Islet precursor cell (in vitro differentiated cells): ENCODE measurements around the gene JMJD7.

Experiments
- DNase-seq: peaks from one replicate; pipeline ENCODE4 v3.0.0-alpha.2; 2018

The JMJD7 gene

DNA sequence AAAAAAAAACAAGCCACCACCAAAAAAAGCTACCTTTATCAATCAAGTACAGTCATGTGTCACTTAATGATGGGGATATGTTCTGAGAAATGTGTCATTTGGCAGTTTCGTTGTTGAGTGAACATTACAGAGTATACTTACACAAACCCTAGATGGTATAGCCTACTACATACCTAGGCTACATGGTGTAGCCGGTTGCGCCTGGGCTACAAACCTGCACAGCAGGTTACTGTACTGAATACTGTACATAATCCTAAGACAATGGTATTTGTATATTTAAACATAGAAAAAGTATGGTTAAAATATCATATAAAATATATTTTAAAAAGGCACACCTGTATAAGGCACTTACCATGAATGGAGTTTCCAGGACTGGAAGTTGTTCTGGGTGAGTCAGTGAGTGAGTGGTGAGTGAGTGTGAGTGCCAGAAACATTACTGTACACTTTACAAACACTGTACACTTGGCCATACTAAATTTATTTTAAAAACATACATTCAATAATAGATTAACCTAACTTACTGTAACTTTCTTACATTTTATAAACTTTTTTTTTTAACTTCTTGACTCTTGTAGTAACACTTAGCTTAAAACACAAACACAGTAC, 25.9 kb upstream of the JMJD7 start:
- no peak for DNase-seq

DNA sequence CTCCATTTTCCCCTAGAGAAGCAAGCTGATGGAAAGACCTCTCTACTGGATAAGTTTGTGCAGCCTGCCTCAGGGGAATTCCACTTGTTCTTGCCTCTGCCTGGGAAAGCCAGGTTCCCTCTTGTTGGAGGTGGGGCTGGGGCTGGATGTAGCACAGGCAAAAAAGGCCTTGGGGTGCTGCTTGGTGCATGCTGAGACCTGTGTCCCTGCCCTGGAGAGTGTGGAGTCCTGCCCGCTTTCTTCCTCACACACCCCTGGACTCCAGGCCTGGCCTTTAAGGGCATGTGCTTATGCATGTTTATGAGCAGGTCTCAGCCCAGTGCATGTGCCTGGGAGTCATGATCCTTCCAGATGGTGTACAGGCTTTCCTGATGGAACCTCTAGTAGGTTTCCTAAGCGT, 23.5 kb upstream of the JMJD7 start:
- peak; percentile 85 for DNase-seq

DNA sequence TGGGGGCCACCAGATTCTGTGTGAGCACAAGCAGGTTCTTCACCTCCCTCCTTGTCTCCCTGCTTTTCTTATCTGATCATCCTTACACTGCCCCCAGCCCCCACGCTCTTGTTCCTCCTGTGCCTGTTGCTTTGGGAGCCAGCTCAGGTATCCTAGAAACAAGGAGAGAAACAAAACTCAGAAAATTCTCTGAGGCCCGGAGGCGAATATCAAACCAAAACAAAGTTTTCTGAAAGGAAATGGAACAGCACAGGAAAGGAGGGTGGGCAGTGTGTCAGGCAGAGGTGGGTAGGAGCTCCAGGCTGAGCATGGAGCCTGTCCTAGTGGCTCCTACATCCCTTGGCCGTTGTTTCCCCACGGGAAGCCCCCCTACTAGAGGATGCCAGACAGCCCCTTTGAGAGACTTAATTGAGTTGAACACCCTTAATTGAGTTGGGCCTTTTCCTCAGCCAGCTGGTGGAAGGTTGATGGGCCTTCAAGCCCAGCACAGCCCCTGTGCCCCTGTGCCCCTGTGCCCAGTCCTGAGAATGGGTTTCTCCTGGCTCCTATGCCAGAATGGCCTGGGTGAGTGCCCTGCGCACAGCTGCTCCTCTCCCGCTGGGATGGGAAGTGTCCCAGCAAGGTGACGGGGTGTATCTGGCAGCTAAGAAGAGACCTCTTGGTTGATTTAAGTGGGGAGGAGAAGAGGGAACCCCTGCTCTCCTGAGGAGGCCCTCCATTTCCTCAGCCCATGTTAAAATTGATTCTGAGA, 22.8 kb upstream of the JMJD7 start:
- DNase-seq, result peak; percentile 50

DNA sequence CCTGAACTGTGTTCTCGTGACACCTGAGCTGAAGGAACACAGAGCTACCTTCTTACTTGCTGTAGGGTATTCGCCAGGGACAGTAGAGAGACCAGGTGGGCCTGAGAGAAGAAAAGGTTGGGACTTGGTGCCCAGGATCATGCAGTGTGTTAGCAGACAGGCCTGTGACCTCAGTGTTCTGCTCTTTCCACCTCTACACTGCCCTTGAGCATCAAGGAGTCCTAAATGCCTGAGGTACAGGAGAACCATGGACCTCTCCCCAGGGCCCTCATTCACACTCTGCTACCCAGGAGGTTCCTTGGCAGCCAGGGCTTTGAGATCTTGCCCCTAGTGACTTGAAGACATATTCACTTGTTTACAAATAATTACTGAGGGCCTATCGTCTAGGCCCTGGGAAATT, 22.2 kb upstream of the JMJD7 start:
- DNase-seq, result peak; percentile 53

DNA sequence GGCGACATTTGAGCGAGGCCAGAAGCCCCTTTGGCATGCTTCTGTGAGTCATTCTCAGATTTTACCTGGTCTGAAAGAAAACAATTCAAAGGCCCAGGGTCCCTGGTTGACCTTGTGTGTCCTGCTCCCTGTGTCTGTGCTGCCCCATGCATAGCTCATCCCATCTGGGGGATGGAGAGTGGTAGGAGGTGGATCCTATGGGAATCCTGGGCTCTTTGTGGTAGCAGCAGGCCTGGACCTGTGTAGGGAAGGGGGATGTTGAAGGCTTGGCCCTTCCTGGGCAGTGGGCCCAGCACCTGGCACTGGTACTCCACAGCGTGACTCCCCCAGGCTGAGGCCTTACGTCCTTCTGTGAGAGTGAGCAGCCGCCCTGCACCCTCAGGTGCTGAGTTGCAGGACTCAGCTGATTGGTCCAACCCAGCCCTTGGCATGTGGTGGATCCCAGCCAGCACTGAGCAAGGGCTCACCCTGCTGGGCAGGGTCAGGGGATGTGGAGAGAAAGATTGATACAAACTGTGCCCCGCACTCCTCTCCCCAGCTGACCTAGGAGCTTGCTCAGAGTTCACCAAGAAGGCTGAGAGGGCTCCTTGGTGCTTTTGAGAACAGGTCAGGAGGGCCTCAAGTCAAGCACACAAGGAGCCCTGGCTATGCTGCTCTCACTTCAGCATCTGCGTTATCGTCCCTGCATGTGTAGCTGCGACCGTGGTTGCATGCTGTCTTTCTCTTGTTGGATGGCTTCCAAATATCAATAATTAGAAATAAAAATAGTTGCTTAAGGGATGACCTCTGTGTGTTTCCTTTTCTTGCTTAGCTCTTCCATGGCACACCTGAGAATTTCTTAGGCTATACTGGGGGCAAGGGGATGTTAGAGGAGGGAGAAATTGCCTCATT, 21.4 kb upstream of the JMJD7 start:
- peak; percentile 87 for DNase-seq

DNA sequence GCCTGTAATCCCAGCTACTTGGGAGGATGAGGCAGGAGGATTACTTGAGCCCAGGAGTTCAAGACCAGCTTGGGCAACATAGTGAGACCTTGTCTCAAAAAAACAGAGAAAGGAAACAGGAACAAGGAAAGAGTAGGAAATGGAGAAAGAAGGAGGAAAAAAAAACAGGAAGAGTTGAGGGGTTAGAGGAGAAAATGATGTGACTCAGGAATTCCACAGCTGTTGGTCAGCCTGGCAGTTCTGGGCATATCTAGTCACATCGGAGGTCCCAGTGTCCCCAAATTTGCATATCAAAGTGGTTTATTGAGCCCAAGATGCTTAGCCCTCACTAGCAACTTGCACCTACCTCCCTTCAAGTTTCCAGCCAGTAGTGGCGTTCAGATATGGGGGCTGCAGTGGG, 18.8 kb upstream of the JMJD7 start:
- DNase-seq, result no peak

DNA sequence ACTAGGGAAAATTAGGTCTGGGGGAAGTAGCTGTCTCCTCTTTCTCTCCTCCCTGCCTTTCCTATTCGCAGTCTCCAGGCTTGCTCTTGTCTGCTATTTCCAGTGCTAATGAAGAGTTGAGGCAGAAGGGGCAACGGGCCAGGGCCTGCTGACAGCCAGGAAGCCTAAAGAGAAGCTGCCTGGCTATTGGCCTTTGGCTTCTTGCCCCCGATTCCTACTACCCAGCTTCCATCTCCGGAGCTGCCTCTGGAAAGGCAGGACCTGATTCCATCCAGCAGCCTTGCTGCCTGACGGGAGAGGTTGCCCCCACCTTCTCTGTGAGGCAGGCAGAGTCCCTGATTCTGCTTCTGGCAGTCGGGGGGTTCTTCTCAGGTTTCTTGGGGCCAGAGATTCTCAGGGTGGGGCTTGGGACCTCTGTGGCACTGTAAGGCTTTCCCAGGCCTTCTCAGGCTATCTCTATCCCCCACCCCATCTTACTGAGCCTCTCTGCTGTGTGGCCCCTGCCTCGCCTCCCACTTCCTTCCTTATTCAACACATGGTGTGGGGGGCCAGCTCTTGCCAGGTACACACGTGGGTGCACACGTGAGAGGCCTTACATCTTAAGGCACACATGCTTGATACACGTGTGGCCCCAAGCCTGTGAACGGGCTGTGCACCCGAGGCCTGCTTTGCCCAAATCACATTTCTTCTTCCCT, 18.2 kb upstream of the JMJD7 start:
- DNase-seq, result no peak

DNA sequence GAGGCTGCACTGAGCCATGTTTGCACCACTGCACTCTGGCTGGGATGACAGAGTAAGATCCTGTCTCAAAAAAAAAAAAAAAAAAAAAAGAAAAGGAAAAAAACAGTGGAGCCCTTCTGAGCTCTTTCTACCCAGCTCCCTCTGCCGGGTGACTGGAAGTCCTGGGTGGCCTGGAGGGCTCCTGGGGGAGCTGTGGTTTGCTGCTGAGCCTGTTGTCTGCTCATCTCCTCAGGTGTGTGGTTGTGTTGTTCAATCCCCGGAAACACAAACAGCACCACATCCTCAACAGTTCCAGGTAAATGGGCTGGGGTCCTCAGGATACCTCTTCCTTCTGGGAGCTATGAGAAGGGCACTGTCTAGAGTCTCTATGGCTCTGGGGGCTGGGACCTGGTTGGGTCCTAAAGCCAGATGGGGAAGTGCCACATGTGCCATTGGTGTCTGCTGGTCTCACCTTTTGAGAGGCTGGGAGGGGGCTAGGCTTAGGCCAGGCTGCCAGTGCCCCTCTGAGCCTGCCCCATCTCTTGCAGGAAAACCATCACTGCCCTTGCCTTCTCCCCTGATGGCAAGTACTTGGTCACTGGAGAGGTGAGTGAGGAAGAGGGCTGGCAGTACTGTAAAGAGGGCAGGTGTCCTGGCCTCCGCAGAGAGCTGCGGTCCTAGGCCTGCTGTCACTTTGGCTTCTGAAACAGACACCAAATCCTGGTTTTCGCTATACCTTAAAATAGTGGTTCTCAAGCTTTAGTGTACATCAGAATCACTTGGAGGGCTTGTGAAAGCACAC, 17.1 kb upstream of the JMJD7 start:
- DNase-seq, result no peak

DNA sequence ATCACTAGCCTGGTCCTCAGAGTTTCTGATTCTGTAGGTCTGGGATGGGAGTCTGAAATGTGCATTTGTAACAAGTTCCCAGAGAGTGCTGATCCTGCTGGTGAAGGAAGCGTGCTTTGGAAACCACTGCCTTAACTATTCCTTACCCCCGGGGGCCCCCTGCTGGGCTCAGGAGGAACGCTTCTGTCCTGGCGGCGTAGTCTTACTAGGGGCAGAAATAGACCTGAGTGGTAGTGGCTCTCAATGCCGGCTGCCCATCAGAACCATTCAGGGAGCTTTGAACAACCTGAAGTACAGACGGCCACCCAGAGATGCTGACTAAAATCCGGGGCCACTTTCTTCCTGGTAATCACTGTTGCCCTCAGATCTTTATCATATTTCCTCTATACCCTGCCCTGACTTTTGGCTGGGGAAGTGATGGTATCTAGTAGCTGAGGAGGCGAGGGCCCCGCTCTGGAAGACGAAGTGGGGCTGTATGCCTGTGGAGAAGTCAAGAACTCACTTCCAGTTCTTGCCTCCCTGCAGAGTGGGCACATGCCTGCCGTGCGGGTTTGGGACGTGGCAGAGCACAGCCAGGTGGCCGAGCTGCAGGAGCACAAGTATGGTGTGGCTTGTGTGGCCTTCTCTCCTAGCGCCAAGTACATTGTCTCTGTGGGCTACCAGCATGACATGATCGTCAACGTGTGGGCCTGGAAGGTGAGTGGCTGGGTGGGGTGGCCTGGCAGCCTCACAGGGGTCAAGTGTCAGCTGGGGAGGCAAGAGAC, 16.3 kb upstream of the JMJD7 start:
- DNase-seq, result peak; percentile 92

DNA sequence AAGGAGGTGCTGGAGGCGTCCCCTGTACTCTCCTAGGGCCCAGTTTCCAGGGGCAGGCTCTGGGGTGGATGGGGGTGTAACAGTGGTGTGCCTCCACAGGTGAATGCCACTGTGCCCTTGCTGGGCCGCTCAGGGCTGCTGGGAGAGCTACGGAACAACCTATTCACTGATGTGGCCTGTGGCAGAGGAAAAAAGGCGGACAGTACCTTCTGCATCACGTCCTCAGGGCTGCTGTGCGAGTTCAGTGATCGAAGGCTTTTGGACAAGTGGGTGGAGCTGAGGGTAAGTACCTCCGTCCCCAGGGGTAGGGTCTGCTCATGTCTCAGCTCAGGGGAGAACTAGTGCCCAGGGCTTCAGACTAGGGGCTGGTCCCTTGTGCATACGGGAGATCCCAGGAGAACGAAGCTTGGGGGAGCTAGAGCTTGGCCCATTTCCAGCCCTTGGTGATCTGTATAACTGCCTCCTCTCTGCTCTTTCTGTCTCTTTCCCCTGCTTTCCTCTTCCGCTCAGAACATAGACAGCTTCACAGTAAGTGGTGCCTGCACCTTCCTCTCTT, 15.0 kb upstream of the JMJD7 start:
- no peak for DNase-seq

DNA sequence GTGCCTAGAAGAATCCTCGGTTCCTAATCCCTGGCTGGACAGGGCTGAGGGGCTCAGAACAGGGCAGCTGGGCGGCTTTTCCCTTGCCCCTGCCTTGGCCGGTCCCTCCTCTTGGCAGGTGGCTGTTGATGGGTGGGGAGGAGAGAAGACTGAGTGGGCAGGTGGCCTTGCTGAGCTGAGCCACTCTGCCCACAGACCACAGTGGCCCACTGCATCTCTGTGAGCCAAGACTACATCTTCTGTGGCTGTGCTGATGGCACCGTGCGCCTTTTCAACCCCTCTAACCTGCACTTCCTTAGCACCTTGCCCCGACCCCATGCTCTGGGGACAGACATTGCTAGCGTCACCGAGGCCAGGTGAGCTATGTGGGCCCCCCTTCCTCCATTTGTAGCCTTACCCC, 14.5 kb upstream of the JMJD7 start:
- DNase-seq, result no peak

DNA sequence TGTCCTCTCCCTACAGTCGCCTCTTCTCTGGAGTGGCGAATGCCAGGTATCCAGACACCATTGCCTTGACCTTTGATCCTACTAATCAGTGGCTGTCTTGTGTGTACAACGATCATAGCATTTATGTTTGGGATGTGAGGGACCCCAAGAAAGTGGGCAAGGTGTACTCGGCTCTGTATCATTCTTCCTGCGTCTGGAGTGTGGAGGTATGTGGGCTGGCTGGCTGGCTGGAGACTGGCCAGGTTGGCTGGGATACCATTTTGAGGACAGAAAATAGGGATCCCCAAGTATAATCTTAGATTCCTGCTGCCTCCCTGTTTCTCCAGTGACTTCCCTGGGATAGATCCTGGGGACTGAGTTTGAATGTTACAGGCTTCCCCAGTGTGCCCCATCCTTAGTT, 13.4 kb upstream of the JMJD7 start:
- no peak for DNase-seq

DNA sequence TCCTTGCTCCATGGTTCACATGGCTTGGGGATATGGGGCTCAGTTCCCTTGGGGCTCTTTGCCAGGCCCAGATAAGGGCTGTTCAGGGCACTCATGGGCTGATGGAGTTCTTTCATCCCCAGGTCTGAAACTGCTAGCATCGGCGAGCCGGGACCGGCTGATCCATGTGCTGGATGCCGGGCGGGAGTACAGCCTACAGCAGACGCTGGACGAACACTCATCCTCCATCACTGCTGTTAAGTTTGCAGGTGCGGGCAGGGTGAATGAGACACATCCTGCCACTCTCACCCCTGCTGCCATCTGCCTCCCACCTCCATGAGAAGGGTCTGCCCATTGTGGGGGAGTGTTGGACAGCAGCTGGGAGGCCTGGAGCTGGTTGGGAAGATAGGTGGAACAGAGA, 11.1 kb upstream of the JMJD7 start:
- DNase-seq, result no peak

DNA sequence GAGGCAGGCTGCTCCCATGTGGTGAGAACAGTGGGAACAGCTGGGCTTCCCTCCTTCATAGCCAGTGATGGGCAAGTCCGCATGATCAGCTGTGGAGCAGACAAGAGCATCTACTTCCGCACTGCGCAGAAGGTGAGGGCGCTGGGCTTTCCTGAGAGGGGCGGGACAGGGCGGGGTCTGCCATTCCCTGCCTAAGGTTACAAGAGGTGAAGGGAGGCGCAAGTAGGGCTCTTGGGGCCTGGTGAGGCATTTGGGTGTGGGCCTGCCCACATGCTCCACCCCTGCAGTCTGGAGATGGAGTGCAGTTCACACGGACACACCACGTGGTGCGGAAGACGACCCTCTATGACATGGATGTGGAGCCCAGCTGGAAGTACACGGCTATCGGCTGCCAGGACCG, 10.6 kb upstream of the JMJD7 start:
- no peak for DNase-seq

DNA sequence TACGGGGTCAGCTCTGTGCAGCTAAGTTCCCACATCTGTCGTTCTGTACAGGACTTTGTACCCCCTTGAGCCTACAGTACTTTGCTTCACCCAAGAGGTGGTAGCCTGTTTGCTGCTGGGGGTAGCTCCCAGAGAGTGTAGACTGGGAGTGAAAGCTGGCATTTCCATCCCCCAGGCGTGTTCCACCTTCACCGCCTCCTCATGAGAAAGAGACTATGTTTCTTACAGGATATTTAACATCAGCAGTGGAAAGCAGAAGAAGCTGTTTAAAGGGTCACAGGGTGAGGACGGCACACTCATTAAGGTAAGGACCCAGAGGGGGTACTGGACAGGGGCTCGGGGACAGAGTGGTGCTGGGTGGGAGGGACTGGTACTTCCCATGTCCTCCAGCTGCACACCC, 10.1 kb upstream of the JMJD7 start:
- no peak for DNase-seq

DNA sequence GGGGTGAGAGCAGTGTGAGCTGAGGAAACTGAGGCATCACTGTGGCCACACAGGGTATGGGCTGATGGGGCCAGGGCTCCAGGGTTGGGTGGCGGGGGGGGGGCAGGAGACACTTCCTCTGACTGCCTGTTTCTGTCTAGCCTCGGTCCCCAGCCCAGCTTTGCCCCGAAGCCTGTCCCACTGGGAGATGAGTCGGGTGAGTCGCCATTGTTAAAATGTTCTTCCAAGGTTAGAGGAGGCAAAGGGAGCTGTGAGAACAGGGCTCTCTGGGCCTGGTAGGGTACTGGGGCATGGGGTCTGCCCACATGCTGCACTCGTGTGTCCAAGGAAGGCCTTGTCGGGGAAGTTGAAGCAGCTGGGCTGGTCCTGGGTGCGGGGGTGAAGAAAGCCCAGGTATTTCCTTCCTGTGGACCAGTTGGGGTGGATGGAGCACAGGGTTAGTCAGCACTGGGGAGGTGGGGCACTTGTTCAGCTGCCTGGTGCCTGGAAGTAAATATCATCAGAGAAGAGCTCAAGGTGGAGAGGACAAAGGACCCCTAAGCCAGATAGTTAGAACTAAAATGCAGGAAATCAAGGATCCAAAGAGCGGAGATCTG, 8.3 kb upstream of the JMJD7 start:
- DNase-seq, result no peak

DNA sequence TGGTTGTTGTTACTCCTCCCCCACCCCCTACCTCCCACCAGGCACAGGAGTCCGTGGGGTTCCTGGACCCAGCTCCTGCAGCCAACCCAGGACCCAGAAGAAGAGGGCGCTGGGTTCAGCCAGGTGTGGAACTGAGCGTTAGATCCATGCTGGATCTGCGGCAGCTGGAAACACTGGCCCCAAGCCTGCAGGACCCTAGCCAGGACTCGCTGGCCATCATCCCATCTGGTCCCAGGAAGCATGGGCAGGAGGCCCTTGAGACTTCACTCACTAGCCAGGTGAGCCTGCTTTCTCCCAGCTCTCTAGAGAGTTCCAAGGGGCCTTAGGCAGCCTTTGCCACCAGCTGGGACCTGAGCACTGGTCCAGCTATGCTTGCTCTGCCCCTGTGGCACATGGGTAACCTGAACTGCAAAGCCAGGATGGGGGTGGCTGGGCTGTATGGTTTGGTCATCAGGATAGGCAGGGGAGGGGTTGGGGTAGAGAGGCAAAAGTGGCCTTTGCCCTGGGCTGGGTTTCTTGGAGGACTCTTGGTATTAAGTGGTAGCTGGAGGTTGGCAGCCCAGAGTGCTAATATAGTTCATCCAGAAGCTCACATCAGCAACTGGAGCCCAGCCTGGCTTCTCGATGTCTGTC, 7.0 kb upstream of the JMJD7 start:
- DNase-seq, result no peak

DNA sequence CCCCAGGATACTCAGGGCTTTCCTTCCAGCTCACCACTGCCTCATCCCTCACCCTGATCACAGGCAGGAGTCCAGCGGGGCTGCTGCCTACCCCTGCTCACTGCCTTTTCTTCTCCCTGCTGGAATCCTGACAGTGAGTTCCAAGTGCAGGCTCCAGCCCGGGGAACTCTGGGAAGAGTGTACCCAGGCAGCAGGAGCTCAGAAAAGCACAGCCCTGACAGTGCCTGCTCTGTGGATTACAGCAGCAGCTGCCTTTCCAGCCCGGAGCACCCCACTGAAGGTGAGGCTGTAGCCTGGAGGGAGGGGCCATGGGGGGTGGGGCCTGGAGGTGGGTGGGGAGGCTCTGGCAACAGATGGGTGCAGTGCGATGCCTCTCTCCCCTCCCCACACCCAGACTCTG, 6.1 kb upstream of the JMJD7 start:
- no peak for DNase-seq

DNA sequence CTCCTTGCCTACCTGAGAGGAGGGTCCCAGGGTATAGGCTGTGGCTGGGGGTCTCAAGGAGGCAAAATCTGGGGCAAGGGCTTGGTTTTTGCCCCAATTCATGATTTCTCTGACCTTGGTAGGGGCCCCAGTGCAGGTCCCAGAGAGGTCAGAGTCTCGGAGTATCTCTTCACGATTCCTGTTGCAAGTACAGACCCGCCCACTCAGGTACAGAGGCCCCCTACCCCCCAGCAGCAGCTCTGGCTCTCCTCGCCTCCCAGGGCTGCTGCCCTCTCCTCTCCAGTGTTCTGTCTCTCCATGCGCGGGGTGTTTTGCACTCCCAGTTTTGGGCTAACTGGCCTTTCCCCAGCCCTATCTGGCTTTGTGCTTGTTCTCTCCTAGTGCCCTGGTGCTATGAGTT, 5.4 kb upstream of the JMJD7 start:
- no peak for DNase-seq

DNA sequence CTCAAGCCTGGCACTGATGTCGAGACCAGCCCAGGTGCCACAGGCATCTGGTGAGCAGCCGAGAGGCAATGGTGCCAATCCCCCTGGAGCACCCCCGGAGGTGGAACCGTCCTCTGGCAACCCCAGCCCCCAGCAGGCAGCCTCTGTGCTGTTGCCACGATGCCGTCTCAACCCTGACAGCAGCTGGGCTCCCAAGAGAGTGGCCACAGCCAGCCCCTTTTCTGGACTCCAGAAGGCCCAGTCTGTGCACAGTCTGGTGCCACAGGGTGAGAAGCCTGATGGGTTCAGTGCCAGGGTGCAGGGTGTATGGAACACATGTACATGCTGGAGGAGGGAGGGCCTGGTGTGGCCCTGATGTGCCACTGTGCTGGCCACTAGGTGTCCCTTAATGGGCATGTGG, 4.9 kb upstream of the JMJD7 start:
- DNase-seq, result no peak

DNA sequence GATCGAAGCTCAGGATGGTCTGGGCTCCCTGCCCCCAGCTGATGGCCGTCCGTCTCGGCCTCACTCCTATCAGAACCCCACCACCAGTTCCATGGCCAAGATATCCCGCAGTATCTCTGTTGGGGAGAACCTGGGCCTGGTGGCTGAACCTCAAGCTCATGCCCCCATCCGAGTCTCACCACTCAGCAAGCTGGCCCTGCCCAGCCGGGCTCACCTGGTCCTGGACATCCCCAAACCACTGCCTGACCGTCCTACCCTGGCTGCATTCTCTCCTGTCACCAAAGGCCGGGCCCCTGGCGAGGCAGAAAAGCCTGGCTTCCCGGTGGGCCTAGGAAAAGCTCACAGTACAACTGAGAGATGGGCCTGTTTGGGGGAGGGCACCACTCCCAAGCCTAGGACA, 4.4 kb upstream of the JMJD7 start:
- DNase-seq, result no peak
